ENCODE results near the gene NELL1.
"Not testable (repeated sequence)": the region's sequence is repeated elsewhere in the genome, so short reads cannot be mapped to it uniquely, and the experiment has no call there.

Gene NELL1

DNA sequence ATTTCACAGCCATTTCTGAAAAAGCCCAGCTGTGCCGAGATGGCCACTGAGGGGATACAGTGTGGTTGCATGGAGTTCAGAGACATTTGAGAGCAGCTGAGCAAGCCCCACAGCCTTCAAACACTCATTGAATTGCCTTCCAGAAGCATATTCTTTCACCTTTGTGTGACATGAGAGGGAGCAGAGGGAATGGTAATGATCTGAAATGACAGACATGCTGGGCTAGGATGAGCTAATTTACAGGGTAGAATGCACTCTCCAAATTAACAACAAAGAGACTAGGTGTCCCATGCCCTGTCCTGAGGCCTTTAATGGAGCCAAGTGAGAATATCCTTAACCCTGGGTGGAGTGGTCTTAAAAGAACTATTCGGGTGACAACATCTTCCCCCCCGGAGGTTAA is 585.4 kb downstream of the NELL1 start:
- no peak for DNase-seq

DNA sequence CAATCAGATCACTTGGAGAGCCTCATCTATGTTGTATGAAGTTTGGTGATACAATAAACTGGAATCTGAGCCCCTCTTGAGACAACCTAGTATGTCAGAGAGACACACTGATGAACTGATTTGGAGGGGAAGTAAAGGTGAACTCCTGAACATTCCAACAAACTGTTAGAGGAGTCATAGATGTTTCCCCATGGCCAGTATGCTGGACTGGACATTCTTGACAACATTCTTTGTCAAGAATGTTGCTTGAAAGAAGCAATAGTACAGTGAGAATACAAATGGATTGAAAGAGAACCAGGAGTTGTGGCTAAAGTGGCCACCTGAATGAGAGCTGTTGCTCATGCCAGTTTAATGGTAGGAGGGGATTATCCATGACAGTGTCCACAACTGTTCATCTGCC is 588.1 kb downstream of the NELL1 start:
- no peak for DNase-seq

DNA sequence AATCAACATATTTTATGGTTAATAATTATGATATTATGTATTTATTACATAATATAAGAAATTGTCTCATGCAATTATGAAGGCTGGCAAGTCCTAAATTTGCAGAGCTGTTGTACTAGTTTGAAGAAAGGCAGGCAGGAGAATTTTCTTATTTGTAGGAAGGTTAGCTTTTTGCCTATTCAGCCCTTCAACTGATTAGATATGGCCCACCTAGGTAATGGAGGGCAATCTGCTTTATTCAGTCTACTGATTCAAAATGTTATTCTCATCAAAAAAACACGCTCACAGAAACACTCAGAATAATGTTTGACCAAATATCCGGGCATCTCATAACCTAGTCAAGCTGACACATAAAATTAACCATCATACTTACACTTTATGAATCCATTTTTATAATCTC is 589.0 kb downstream of the NELL1 start:
- no peak for DNase-seq

DNA sequence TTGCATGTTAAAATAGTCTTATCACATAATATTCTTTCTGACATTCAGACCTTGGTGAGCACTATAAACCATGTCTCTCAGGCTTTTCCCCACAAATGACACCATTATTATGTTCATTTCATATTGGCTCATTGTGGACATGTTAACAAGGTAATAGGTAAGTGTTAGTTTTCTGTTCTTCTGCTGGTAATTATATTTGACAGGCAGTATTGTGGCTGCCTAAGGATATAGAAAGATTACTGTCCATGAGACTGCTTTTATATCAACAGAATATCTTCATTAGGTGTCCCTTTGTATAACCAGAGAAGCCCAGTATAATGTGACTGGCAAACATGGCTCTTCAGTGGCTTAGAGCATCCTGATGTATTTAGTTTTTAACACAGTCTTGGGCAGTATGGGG is 590.7 kb downstream of the NELL1 start:
- DNase-seq: no peak

DNA sequence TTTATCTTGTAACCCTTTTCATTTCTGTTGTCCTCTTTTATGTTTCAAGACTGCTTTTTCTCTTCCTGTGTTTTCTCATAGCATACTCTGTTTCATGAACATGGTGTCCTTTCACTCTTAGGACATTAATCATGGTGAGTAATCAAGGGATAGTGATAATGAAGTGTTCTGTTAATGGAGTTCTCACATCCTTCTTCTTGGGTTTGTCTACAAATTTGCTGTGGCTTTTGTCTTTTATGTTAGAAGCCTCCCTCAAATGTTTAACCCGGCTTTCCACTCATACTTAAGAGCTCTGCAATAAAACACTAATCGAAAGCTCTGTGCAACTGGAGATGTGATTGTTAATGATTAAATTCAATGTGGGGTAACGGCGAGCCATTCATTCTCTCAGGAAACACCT is 593.6 kb downstream of the NELL1 start:
- no peak for DNase-seq

DNA sequence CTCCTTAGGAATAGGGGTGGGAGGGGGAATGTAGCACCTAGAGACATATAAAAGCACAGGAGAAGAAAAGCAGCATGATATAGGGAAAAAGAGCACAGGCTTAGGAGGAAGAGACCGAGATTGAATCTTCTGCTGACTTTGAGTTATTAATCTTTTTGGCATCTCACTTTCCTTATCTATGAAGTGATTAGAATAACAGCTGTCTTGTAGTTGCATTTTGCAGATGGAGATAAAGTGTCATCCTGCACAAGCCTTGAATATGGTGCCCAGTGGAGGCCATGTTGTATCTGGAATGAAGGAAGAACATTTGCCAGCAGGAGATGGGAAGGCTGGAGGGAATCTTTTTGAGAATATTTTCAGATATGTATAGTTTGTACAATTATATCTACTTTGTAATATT is 594.7 kb downstream of the NELL1 start:
- no peak for DNase-seq

DNA sequence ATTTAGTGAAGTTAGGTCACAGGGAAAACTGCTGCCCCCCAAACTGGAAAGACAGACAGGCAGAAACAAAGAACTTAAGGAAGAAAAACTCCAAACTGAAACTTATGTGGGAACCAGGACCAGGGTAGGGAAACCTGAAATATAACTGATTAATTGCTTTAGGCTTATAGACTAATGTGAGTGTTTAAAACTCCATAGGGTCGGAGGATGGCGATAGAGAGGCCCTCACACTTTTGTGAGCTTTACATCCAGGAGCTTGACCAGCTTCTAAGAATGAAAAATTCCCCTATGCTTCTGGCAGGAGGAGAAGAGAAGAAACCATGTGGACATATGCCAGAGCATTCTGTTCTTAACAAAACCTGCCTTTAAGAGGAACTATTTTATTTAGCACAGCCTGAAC is 598.6 kb downstream of the NELL1 start:
- DNase-seq: no peak

DNA sequence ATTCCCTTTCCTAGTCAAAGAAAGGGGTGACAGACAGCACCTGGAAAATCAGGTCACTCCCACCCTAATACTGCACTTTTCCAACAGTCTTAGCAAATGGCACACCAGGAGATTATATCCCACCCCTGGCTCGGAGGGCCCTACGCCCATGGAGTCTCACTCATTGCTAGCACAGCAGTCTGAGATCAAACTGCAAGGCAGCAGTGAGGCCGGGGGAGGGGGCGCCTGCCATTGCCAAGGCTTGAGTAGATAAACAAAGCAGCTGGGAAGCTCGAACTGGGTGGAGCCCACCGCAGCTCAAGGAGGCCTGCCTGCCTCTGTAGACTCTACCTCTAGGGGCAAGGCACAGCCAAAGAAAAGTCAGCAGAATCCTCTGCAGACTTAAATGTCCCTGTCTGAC is 602.8 kb downstream of the NELL1 start:
- DNase-seq: not testable (repeated sequence)

DNA sequence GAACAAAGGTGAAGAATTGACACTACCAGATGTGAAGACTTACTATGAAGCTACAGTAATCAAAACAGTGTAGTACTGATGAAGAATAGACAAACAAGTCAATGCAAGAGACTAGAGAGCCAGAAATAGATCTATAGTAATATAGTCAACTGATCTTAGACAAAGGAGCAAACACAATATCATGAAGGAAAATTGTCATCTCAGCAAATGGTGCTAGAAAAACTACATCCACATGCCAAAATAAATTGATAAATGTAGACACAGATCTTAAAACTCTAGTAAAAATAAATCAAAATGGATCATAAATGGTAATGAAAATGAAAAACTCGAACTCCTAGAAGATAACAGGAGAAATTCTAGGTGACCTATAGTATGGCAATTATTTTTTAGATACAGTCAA is 609.5 kb downstream of the NELL1 start:
- DNase-seq: no peak

DNA sequence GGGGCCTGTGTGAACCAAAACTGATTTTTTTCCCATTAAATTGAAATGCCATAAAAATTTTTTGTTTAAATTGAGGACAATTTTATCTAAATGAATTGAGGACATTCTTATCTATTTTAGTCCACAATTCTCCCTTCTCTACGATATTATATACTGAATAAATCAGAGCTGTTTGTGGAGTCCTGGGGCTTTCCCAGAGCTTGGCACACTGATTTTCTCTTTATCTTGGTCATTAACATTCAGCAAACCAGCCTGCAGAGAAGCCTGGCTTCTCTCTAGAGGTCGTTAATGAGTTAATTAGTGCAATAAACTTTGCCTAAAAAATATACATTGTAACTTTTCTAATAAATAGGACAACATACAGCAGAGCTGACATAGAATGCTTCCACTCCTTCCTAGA is 615.7 kb downstream of the NELL1 start:
- DNase-seq: no peak

DNA sequence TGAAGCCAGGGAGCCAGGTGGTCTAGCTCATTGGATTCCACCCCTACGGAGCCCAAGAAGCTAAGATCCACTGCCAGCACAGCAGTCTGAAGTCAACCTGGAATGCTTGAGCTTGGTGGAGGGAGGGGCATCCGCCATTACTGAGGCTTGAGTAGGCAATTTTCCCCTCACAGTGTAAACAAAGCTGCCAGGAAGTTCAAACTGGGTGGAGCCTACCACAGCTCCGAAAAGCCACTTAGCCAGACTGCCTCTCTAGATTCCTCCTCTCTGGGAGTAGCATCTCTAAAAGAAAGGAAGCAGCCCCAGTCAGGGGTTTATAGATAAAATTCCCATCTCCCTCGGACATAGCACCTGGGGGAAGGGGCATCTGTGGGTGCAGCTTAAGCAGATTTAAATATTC is 620.3 kb downstream of the NELL1 start:
- DNase-seq: no peak

DNA sequence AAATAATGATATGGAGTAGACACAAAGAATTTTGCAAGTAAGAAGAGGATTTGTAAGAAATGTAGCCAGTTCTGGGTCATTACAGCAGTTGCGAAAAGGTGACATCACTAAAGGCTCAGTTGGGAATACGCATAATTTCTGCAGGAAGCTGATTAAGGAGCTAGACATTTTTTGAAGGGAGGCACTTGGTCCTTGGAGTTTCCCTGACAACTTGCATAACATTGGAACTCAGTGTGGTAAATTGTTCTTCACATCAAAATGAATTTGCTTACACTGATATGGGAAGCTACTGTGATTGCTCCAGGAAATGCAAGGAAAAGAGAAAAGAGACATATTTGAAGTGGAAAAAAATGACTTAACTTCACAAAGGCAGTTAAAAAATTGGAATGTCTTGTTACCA is 626.1 kb downstream of the NELL1 start:
- DNase-seq: no peak

DNA sequence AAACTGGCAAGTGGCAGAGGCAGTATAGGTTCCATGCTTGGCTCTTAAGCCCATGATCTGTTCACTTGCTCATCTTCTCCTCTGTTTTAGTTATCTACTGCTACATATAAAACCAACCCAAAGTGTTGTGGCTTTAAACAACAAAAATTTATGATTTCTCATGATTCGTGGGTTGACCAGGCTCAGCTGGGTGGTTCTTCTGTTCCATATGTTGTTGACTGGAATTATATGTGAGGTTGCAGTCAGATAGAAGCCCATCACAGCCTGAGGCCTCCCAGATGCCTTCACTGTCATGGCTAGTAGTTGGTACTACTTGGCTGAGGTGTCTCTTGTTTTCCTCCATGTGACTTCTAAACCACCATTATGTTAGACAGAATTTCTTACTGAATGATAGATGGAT is 632.6 kb downstream of the NELL1 start:
- DNase-seq: no peak

DNA sequence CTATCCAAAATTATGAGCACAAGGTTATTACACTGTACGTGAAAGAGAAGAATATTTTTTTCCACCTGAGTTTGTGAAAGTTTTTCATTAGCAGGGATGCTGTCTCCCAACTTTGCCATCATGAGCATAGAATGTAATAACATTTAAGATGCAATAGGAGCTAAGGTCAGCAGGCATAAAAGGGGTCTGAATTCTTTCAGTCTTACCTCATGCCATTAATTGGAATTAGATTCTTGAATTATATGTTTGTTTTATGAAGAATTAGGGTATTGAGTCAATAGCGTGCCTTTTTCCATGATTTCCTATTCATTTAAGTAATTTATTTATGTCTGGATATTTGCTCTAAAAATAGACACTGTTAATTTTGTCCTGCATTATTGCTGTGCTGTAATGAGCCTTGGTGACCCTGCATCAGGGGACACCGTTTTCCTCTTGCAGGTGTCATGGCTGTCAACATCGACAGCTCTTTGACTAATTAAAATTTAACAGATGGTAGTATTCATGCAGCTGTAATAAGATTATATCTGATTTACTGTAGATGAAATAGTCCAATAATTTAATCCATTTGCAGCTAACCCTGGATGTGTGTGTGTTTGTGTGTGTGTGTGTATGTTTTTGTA is 637.5 kb downstream of the NELL1 start:
- no peak for DNase-seq

DNA sequence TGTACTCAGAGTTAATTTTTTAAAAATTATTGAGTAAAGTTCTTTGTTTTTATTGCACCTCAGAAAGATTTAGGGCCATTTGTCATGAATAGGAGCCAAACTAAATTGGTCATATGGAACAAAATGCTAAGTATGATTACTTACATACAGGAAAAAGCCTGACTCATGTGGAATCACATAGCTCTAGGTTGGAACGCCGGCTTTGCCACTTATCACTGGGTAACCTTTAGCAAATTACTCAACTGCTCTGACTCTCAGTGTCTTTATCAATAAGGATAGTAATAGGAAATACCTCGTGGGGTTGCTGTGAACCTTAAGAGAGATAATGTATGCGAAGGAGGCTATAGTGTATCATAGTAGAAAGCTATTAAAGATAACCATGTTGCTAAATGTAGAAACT is 638.5 kb downstream of the NELL1 start:
- no peak for DNase-seq

DNA sequence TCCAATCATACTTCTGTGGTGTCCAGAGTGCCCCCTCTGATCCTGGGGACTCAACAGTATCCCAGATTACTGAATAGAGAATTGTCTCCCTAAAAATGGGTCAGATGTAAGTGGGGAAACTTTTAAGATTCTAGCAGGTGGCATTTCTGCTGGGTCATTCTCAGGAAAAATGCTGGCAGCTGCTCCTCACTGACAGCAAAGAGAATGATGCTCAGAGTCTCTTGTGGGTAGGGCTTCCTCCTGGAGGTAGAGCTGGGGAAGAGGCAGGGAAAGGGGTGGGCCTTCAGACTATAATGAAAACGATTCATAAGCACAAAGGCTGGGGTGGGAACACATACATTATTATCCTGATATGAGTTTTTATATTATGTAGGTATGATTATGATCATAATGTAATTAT is 647.2 kb downstream of the NELL1 start:
- DNase-seq: no peak

DNA sequence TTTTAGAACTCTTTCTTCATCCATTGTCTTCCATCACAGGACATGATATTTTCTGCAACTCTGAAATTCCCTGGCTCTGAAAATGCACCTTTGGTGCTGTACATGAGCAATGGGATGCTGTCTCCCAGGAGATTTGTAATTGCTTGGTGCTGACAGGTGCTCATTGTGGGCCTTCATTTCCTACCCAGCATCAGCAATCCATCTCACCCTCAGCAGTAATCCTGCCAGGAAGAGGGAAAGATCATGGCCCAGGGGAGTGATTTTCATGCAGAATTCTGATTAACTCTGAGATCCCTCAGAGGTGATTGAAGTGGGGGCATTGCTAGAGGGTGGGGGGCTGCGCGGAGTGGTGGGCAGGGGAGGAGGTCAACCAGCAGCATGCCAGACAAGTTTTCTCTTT is 651.7 kb downstream of the NELL1 start:
- DNase-seq: no peak

DNA sequence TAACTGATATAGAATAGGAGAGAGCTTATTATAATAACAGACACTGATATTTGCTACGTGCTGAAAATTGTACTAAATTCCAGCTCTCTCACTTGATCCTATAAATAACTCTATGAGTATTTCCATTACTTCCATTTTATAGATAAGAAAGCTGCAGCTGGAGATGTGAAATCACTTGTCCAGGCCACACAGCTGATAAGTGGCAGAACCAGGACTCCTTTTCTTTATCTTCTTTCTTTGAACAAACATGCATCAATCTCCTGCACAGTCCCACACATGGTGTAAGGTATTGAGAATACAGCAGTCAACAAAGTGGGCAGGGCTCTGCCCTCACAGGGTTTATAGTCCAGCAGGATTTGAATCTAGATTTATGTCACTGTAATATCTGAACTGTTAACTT is 652.1 kb downstream of the NELL1 start:
- no peak for DNase-seq

DNA sequence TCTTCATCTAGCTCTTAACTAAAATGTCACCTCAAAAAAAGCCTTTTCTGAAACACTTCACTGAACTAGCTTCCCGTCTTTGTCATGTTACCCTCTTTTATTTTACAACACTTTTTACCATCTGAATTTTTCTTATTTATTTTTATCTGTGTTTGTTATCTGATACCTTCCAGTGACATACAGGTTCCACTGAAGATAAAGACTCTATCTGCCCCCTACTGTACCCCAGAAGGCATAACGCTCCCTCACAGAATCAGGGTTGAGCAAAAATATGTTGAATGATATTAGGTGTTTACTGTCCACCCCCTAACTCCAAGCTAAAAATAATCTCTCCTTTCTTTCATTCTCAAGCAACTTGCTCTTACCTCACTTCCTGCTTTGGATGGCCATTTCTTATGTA is 654.2 kb downstream of the NELL1 start:
- DNase-seq: no peak

DNA sequence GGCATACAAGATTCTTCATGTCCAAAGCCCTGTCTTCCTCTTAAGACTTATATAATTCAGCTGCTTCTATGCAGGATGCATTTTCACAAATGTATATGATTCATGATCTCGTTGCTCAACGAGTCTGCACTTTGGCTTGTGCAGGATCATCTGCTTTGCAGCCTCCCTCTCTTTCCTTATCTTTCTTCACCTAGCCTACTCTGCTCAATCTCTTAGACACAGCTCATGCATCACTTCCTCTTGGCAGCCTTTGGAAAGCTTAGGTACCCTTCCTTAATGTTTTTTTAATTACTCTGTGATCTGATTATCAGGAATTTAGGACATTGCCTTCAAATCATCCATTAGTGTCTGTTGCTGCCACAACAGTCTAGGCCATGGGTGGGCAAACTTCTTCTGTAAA is 673.8 kb downstream of the NELL1 start:
- DNase-seq: no peak

DNA sequence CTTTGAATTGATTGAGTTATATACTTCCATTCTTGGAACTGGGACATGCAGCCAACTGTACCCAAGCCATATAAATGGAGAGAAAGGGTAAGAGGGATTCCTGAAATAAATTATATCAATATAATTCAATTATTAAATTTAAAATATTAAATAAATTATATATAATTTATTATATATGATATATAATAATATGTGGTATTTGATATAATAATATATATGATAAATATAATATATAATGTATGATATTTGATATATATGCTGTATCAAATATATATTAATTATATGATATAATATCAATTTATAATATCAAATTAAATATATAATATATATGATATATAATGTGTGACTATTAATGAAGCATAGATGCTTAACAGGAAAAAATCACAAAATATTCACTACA is 677.0 kb downstream of the NELL1 start:
- DNase-seq: no peak

DNA sequence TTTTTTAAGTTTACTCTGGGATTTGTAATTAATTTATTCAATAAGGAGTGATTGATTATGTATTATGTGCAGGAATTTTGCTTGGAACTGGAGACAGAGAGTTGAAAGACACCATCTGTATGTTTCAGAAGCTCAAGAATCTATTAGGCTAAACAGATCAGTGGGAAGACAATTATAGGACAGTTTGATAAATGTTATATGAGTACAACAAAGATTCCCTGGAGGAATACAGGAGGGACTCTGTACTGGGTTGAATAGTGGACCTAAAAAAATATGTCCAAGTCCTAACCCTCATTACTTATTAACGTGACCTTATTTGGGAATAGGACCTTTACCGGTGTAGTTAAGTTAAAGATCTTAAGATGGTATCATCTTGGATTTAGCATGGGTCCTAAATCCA is 681.2 kb downstream of the NELL1 start:
- no peak for DNase-seq

DNA sequence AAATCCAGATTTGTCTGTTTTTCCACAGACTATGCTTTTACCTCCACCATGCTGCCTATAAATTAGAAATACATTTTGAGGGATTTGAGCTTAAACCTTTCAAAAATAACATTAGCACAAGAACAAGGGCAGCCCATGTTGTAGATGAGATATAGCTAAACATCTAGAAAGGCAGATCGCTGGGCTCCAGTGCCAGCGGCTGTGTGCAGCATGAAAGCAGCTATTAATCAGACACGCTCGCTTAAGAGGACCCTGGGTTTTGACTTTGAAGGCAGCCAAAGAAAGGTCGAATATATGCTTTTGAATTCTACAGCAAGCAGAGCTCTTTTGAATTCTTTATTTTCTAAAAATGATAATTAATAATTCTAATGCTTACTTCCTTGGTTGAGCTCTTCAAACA is 684.0 kb downstream of the NELL1 start:
- DNase-seq: no peak

DNA sequence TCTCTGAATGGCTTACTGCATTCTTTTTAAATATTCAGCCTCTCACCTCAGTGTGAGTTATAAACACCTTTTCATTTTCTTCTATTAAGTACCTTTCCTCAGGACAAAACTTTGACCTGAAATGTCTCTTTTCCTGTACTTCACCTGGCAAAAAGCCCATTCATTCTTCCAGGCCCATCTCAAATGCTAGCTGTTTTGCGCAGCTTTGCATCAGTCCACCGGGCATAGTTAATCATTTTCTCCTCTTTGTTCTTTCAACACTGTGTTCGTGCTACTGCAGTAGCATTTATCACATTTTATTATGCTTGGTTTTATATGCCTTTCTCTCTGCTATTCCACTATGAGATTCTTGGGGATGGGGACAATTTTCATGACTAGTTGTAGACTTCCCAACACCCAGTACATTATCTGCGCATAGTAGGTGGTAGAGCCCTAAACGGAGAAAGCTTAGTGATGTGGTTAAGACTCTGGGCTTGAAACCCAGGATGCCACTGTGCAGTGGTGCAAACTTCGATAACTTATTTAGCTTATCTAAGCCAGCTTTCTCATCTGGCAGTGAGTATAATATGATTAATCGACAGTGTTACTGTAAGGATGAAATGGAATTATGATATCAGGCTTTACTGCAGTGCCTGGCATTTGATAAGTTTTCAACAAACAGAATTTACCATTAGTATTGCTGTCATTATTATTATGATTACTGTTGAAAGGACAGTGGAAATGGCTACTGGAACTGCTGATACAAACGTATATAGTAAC is 695.7 kb downstream of the NELL1 start:
- no peak for DNase-seq

DNA sequence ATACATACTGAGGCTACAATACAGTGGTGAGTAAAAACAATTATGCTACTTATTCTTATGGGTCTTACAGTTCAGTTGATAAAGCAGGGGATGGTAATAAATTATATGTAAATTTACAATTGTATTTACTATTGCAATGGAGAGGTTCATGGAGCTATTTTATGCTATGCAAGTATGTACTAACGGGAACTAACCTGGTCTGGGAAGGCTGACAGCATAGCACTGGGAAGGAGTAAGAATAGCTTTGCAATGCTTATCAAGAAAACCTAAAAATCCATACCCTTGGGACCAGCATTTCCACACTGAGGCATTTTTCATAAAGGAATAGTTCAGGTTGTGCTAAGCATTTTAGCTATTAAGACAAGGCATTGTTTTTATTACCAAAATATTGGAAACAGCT is 700.6 kb downstream of the NELL1 start:
- DNase-seq: no peak

Data from suppressor macrophage (primary cell).